Measurements from ENCODE around the gene CCDC167. TPM values are rescaled to one million over a fixed set of nuclear protein-coding genes. Genes with fewer than 3 reads are reported as not detected.

Gene CCDC167
- total RNA-seq, 1 experiment from 2014 or later: 27.8 TPM

DNA sequence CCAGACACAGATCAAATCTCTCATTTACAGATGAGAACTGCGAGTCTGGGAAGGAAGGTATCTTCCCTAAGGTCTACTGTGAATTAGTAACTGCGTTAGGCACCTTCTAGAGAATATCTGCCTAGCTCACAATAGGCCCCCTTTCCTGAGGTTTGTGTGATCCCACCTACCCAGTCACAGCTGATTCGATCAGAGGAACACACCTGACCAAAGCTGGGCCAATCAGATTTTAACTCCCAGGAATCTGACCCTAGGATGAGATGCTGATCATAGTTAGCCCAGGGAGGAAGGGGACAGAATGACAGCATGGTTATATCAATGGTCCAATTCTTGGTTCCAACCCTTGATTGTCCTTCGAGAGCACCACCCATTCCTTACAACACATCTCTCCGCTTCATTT lies 7.4 kb upstream of the CCDC167 start (continued):
- TF ChIP-seq, protein P1, sequence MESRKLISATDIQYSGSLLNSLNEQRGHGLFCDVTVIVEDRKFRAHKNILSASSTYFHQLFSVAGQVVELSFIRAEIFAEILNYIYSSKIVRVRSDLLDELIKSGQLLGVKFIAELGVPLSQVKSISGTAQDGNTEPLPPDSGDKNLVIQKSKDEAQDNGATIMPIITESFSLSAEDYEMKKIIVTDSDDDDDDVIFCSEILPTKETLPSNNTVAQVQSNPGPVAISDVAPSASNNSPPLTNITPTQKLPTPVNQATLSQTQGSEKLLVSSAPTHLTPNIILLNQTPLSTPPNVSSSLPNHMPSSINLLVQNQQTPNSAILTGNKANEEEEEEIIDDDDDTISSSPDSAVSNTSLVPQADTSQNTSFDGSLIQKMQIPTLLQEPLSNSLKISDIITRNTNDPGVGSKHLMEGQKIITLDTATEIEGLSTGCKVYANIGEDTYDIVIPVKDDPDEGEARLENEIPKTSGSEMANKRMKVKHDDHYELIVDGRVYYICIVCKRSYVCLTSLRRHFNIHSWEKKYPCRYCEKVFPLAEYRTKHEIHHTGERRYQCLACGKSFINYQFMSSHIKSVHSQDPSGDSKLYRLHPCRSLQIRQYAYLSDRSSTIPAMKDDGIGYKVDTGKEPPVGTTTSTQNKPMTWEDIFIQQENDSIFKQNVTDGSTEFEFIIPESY (IDR thresholded peaks at IDR 0.05; ENCODE audit: extremely low read depth, insufficient replicate concordance, low read length): no peak
- TF ChIP-seq SP1 (IDR thresholded peaks at IDR 0.05; ENCODE audit: low read depth) (no peak), CBX3 (IDR thresholded peaks at IDR 0.05; ENCODE audit: low read depth) (no peak), CEBPB (IDR thresholded peaks at IDR 0.05; ENCODE audit: low read depth) (no peak), ELF1 (IDR thresholded peaks at IDR 0.05; ENCODE audit: borderline replicate concordance, low read depth) (no peak), RAD21 (IDR thresholded peaks at IDR 0.05; ENCODE audit: low read depth) (no peak)

DNA sequence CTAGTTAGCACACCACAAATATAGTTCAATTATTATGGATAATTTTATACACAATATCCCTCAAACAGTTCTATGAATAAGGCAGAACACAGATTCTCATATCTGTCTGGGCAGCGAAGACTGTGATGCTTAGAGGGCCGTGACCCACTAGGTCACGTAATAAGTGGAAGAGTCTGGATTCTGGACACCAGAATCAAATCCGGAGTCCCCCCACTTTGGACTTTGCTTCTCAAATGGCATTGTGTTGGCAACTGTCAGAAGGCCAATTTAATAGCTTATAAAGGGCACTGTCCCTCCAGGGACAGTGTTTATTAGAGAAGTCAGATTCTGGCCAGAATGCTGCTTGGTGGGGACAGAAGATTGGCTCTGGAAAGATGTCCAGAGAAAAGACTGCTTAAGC lies 6.8 kb upstream of the CCDC167 start:
- RAD21 ChIA-PET (ENCODE audit: low non-redundant PET in 1 of 2, low total read pairs in 2 of 2, uncharacterized antibody in 2 of 2, unreplicated experiment in 2 of 2): no interaction called here
- CTCF ChIA-PET: no interaction called here
- Histone ChIP-seq H3K4me2 (ENCODE audit: low read length) (no peak overlapping the region), H3K27ac (ENCODE audit: low read depth, low read length) (no peak overlapping the region), H3K4me3 (replicated peaks in 1 of 2; ENCODE audit: low read depth in 1 of 2, low read length in 2 of 2) (no peak overlapping the region), H3K4me1 (ENCODE audit: control insufficient read depth in 1 of 2, insufficient read depth in 2 of 2, low read length in 2 of 2) (no peaks in the 10 kb centered on the region), H3K9me2 (ENCODE audit: insufficient read depth) (no peaks in the 10 kb centered on the region), H4K20me1 (ENCODE audit: insufficient read depth) (no peaks in the 10 kb centered on the region), H3K79me2 (ENCODE audit: insufficient read depth, low read length) (no peaks in the 10 kb centered on the region), H2AFZ (ENCODE audit: low read depth, low read length, poor library complexity, severe bottlenecking) (no peak overlapping the region), H3K9me3 (ENCODE audit: control insufficient read depth in 1 of 2, insufficient read depth in 1 of 2, low read depth in 1 of 2, low read length in 2 of 2) (no peaks in the 10 kb centered on the region), H3K9ac (ENCODE audit: low read length) (no peak overlapping the region), H3K36me3 (ENCODE audit: control insufficient read depth in 1 of 2, insufficient read depth in 2 of 2, low read length in 2 of 2) (no peaks in the 10 kb centered on the region), H3K27me3 (ENCODE audit: insufficient read depth, low read length) (no peaks in the 10 kb centered on the region)
- POLR2A ChIA-PET: no interaction called here
- intact Hi-C loops (cut with micrococcal nuclease): no loop called here
- TF ChIP-seq, protein P2, sequence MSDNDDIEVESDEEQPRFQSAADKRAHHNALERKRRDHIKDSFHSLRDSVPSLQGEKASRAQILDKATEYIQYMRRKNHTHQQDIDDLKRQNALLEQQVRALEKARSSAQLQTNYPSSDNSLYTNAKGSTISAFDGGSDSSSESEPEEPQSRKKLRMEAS (IDR thresholded peaks at IDR 0.05): no peak
- TF ChIP-seq ELF1 (IDR thresholded peaks at IDR 0.05; ENCODE audit: borderline replicate concordance, low read depth) (no peak), RAD21 (IDR thresholded peaks at IDR 0.05; ENCODE audit: low read depth) (no peak), SP1 (IDR thresholded peaks at IDR 0.05; ENCODE audit: low read depth) (no peak), EGR1 (IDR thresholded peaks at IDR 0.05; ENCODE audit: low read depth) (no peak), YY1 (IDR thresholded peaks at IDR 0.05; ENCODE audit: extremely low read depth, insufficient replicate concordance, low read depth, low read length) (no peak), EZH2phosphoT487 (IDR thresholded peaks at IDR 0.05; ENCODE audit: borderline replicate concordance) (no peak), ZFX (IDR thresholded peaks at IDR 0.05) (no peak), SIN3A (IDR thresholded peaks at IDR 0.05; ENCODE audit: low read depth) (no peak), JUND (IDR thresholded peaks at IDR 0.05) (no peak), TCF7L2 (IDR thresholded peaks at IDR 0.05; ENCODE audit: borderline replicate concordance, extremely low read depth, insufficient read depth, insufficient read length) (no peak), POLR2AphosphoS5 (IDR thresholded peaks at IDR 0.05; ENCODE audit: low read depth, low read length) (no peak), SRF (IDR thresholded peaks at IDR 0.05; ENCODE audit: low read depth) (no peak), POLR2A (IDR thresholded peaks at IDR 0.05; ENCODE audit: borderline replicate concordance, extremely low read depth, insufficient read depth, insufficient read length) (no peak), CBX3 (IDR thresholded peaks at IDR 0.05; ENCODE audit: low read depth) (no peak), FOSL1 (IDR thresholded peaks at IDR 0.05; ENCODE audit: low read depth) (no peak)
- TF ChIP-seq, protein P3, sequence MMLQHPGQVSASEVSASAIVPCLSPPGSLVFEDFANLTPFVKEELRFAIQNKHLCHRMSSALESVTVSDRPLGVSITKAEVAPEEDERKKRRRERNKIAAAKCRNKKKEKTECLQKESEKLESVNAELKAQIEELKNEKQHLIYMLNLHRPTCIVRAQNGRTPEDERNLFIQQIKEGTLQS (IDR thresholded peaks at IDR 0.05): no peak
- TF ChIP-seq, protein P4, sequence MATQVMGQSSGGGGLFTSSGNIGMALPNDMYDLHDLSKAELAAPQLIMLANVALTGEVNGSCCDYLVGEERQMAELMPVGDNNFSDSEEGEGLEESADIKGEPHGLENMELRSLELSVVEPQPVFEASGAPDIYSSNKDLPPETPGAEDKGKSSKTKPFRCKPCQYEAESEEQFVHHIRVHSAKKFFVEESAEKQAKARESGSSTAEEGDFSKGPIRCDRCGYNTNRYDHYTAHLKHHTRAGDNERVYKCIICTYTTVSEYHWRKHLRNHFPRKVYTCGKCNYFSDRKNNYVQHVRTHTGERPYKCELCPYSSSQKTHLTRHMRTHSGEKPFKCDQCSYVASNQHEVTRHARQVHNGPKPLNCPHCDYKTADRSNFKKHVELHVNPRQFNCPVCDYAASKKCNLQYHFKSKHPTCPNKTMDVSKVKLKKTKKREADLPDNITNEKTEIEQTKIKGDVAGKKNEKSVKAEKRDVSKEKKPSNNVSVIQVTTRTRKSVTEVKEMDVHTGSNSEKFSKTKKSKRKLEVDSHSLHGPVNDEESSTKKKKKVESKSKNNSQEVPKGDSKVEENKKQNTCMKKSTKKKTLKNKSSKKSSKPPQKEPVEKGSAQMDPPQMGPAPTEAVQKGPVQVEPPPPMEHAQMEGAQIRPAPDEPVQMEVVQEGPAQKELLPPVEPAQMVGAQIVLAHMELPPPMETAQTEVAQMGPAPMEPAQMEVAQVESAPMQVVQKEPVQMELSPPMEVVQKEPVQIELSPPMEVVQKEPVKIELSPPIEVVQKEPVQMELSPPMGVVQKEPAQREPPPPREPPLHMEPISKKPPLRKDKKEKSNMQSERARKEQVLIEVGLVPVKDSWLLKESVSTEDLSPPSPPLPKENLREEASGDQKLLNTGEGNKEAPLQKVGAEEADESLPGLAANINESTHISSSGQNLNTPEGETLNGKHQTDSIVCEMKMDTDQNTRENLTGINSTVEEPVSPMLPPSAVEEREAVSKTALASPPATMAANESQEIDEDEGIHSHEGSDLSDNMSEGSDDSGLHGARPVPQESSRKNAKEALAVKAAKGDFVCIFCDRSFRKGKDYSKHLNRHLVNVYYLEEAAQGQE (IDR thresholded peaks at IDR 0.05; ENCODE audit: low read depth): no peak
- ATAC-seq (no peak), DNase-seq (ENCODE audit: low read depth, low spot score) (no peak)
- BruUV-seq (replicated peaks): no TSS peak
